ENCODE data around the gene ADSS1.

DNA sequence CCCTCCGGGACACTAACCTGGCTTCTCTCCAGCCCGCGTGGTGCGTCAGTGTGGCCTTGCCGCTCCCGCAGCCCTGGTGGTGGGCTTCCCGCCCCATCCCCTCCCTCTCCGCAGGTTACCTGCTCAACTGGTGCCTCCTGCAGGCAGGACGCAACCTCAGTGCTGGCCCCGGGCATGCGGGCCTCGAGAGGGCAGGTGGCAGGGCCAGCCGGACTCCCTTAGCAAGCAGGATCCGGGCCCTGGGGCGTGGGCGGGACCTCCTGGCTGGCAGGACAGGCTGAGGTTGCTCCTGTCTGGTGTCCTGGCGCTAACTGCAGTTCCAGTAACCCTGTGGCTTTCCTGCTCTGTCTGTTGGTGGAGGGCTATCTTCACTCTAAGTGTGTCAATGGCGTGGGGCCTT, 8.6 kb upstream of the ADSS1 start:
- TF ChIP-seq, protein P1, sequence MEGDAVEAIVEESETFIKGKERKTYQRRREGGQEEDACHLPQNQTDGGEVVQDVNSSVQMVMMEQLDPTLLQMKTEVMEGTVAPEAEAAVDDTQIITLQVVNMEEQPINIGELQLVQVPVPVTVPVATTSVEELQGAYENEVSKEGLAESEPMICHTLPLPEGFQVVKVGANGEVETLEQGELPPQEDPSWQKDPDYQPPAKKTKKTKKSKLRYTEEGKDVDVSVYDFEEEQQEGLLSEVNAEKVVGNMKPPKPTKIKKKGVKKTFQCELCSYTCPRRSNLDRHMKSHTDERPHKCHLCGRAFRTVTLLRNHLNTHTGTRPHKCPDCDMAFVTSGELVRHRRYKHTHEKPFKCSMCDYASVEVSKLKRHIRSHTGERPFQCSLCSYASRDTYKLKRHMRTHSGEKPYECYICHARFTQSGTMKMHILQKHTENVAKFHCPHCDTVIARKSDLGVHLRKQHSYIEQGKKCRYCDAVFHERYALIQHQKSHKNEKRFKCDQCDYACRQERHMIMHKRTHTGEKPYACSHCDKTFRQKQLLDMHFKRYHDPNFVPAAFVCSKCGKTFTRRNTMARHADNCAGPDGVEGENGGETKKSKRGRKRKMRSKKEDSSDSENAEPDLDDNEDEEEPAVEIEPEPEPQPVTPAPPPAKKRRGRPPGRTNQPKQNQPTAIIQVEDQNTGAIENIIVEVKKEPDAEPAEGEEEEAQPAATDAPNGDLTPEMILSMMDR (IDR thresholded peaks at IDR 0.05) = no peak
- TF ChIP-seq POLR2AphosphoS5 (IDR thresholded peaks at IDR 0.05; ENCODE audit: insufficient read depth in 1 of 2, low read depth in 1 of 2) (no peak), POLR2A (IDR thresholded peaks at IDR 0.05) (no peak)

Data from vagina (tissue), 2 donors.